Stimulated activated CD4-positive, alpha-beta T cell treated with anti-CD3 and anti-CD28 coated beads, Interleukin-2, amount 100 ng/mL, for 4 hours (primary cell): ENCODE measurements around the gene LARGE2.

ENCODE experiments used
- DNase-seq: peaks from one replicate; pipeline ENCODE4 v3.0.0-alpha.2; 2020; ENCODE audit warnings: low read depth

The LARGE2 gene

GRCh38 chr11:45917286-45917622 is 5.2 kb upstream of the LARGE2 start:
- DNase-seq = no peak

- DNase-seq = peak; percentile 94
Measured at GRCh38 chr11:45917623-45918330, 4.7 kb upstream of the LARGE2 start, which contains the start of gene PEX16. Gene PEX16, minus strand, starts transcription at chr11:45917877. Its CDS starts 66 bp downstream, at chr11:45917811.

GRCh38 chr11:45918331-45918941 is 4.0 kb upstream of the LARGE2 start:
- DNase-seq = peak; percentile 34

- DNase-seq = no peak
Measured at GRCh38 chr11:45918962-45919675, 3.3 kb upstream of the LARGE2 start.

GRCh38 chr11:45919806-45920530 is 2.5 kb upstream of the LARGE2 start:
- DNase-seq = no peak

GRCh38 chr11:45920531-45921477 is 1.7 kb upstream of the LARGE2 start:
- DNase-seq = no peak

GRCh38 chr11:45921561-45922424 is 663 bp upstream of the LARGE2 start:
- DNase-seq = no peak

- DNase-seq = no peak
Measured at GRCh38 chr11:45924036-45924915, 1.8 kb downstream of the LARGE2 start.

- no peak for DNase-seq
Measured at GRCh38 chr11:45924927-45925326, 2.5 kb downstream of the LARGE2 start.

GRCh38 chr11:45925550-45925949 is 3.1 kb downstream of the LARGE2 start:
- no peak for DNase-seq

GRCh38 chr11:45926001-45926401 is 3.5 kb downstream of the LARGE2 start:
- no peak for DNase-seq

GRCh38 chr11:45926536-45927331 is 4.3 kb downstream of the LARGE2 start:
- DNase-seq = no peak

GRCh38 chr11:45927332-45927683 is 4.9 kb downstream of the LARGE2 start:
- DNase-seq = no peak

- DNase-seq = no peak
Measured at GRCh38 chr11:45927684-45928413, 5.4 kb downstream of the LARGE2 start.

GRCh38 chr11:45928535-45929215 is 6.2 kb downstream of the LARGE2 start:
- no peak for DNase-seq

- DNase-seq = no peak
Measured at GRCh38 chr11:45929486-45930030, 7.1 kb downstream of the LARGE2 start.
